HCT116 (cell line): ENCODE data around the gene TEP1. TPM values are rescaled to one million over a fixed set of nuclear protein-coding genes. Genes with fewer than 3 reads are reported as not detected.

Experiments
- ATAC-seq: fragments of 200-7000 bp; cut with Tn5 transposase; 2 replicates; pipeline ENCODE4 v1.9.1; 2020; ENCODE audit warnings: mild to moderate bottlenecking, moderate library complexity
- BruUV-seq: library from RNA; stranded (reverse); fragments of 400-500 nt; replicated peaks from 2 replicates; lab custom pipeline; 2021; lab: Mats Ljungman, UMichigan
- CTCF ChIA-PET: fragments of 300-600 bp; sonication (Branson Sonifier 250); formaldehyde crosslinking; loops from one replicate; lab custom pipeline; 2021; ENCODE audit warnings: antibody characterized with exemption; lab: Charles Lee
- POLR2A ChIA-PET: fragments of 300-600, 350-600 bp; sonication (Branson Sonifier 250); formaldehyde crosslinking; loops from one replicate; lab custom pipeline; 2021; ENCODE audit warnings: antibody characterized with exemption; lab: Charles Lee
- RAD21 ChIA-PET, 2 experiments: fragments of 300-600 bp; sonication (Branson Sonifier 250); formaldehyde crosslinking; loops; one replicate each; lab custom pipeline; 2023; ENCODE audit warnings: low total read pairs in 2 of 2; ENCODE audit not compliant: uncharacterized antibody in 2 of 2, unreplicated experiment in 2 of 2, low non-redundant PET in 1 of 2; lab: Charles Lee
- DNase-seq: peaks from one replicate; pipeline ENCODE4 v3.0.0-alpha.2; 2010; ENCODE audit warnings: low read depth, low spot score
- H2AFZ ChIP-seq: fragments of 200-600 bp; shearing (Covaris generic), sonication (generic); 2 replicates; pipeline ENCODE4 v1.6.1; 2017; ENCODE audit warnings: low read depth, mixed run types, mixed read lengths, antibody characterized with exemption, low read length; ENCODE audit not compliant: poor library complexity, severe bottlenecking
- H3K27ac ChIP-seq: 2 replicates; pipeline ENCODE4 v1.5.1; 2012; ENCODE audit warnings: low read depth, low read length
- H3K27me3 ChIP-seq: fragments of 200-600 bp; sonication (generic); 2 replicates; pipeline ENCODE4 v1.6.1; 2016; ENCODE audit warnings: mixed run types, low read length, mixed read lengths; ENCODE audit not compliant: insufficient read depth
- H3K36me3 ChIP-seq, 2 experiments: fragments of 200-500 bp in 1 of 2; fragments of 200-600 bp in 1 of 2; sonication (Bioruptor generic) in 1 of 2; sonication (generic) in 1 of 2; 2 replicates each; pipeline versions ENCODE4 v1.5.1 to v1.6.1; 2014 to 2016; ENCODE audit warnings: low read length in 2 of 2, inconsistent platforms in 1 of 2, mixed read lengths in 1 of 2, mixed run types in 1 of 2; ENCODE audit not compliant: insufficient read depth in 2 of 2, control insufficient read depth in 1 of 2
- H3K4me1 ChIP-seq, 2 experiments: fragments of 200-600 bp in 1 of 2; sonication (generic) in 1 of 2; 2 replicates each; pipeline versions ENCODE4 v1.5.1 to v1.6.1; 2012 to 2017; ENCODE audit warnings: low read length in 2 of 2, inconsistent platforms in 1 of 2, mild to moderate bottlenecking in 1 of 2, mixed read lengths in 1 of 2, mixed run types in 1 of 2, moderate library complexity in 1 of 2; ENCODE audit not compliant: insufficient read depth in 2 of 2, control insufficient read depth in 1 of 2
- H3K4me2 ChIP-seq: fragments of 200-600 bp; sonication (generic); 2 replicates; pipeline ENCODE4 v1.6.1; 2017; ENCODE audit warnings: mixed run types, low read length, mixed read lengths
- H3K4me3 ChIP-seq, 2 experiments: fragments of 200-600 bp in 1 of 2; sonication (generic) in 1 of 2; replicated peaks in 1 of 2; 2 replicates each; pipeline ENCODE4 v1.5.1; 2011 to 2016; ENCODE audit warnings: low read length in 2 of 2, control low read depth in 1 of 2, low read depth in 1 of 2, mild to moderate bottlenecking in 1 of 2, mixed read lengths in 1 of 2, mixed run types in 1 of 2
- H3K79me2 ChIP-seq: fragments of 200-600 bp; sonication (generic); 2 replicates; pipeline ENCODE4 v1.6.1; 2017; ENCODE audit warnings: mild to moderate bottlenecking, mixed run types, low read length, moderate library complexity, mixed read lengths; ENCODE audit not compliant: insufficient read depth
- H3K9ac ChIP-seq: fragments of 200-600 bp; sonication (generic); 2 replicates; pipeline ENCODE4 v1.6.1; 2016; ENCODE audit warnings: low read length, mixed read lengths
- H3K9me2 ChIP-seq: fragments of 200-600 bp; sonication (generic), shearing (Covaris generic); 2 replicates; pipeline ENCODE4 v1.6.1; 2017; ENCODE audit warnings: mixed run types, mild to moderate bottlenecking, moderate library complexity; ENCODE audit not compliant: insufficient read depth
- H3K9me3 ChIP-seq, 2 experiments: fragments of 200-500 bp in 1 of 2; fragments of 200-600 bp in 1 of 2; sonication (Bioruptor generic) in 1 of 2; sonication (generic) in 1 of 2; 2 replicates each; pipeline ENCODE4 v1.6.1; 2014 to 2017; ENCODE audit warnings: low read length in 2 of 2, mixed read lengths in 2 of 2, inconsistent platforms in 1 of 2, low read depth in 1 of 2, mild to moderate bottlenecking in 1 of 2, mixed run types in 1 of 2, moderate library complexity in 1 of 2; ENCODE audit not compliant: control insufficient read depth in 1 of 2, insufficient read depth in 1 of 2
- H4K20me1 ChIP-seq: fragments of 200-600 bp; sonication (generic), shearing (Covaris generic); 2 replicates; pipeline ENCODE4 v1.6.1; 2017; ENCODE audit warnings: mixed run types, mild to moderate bottlenecking, moderate library complexity; ENCODE audit not compliant: insufficient read depth
- CBX3 ChIP-seq: IDR thresholded peaks from 2 replicates; pipeline ENCODE4 v1.6.1; 2012; ENCODE audit warnings: low read depth
- CEBPB ChIP-seq: IDR thresholded peaks from 2 replicates; pipeline ENCODE4 v1.6.1; 2012; ENCODE audit warnings: low read depth
- EGR1 ChIP-seq: IDR thresholded peaks from 2 replicates; pipeline ENCODE4 v1.6.1; 2012; ENCODE audit warnings: low read depth
- ELF1 ChIP-seq: IDR thresholded peaks from 2 replicates; pipeline ENCODE4 v1.6.1; 2012; ENCODE audit warnings: low read depth, borderline replicate concordance
- EZH2 ChIP-seq: fragments of 200-600 bp; sonication (generic); IDR thresholded peaks from 2 replicates; pipeline ENCODE4 v1.6.1; 2017; ENCODE audit warnings: antibody characterized with exemption, mixed run types
- EZH2phosphoT487 ChIP-seq: fragments of 200-600 bp; IDR thresholded peaks from 2 replicates; pipeline ENCODE4 v1.6.1; 2018; ENCODE audit warnings: antibody characterized with exemption, borderline replicate concordance
- FOSL1 ChIP-seq: IDR thresholded peaks from 2 replicates; pipeline ENCODE4 v1.6.1; 2012; ENCODE audit warnings: low read depth
- MAX ChIP-seq: IDR thresholded peaks from 2 replicates; pipeline ENCODE4 v1.6.1; 2012
- POLR2AphosphoS5 ChIP-seq: IDR thresholded peaks from 2 replicates; pipeline ENCODE4 v1.6.1; 2011; ENCODE audit warnings: mild to moderate bottlenecking, low read depth, low read length, moderate library complexity
- RAD21 ChIP-seq: IDR thresholded peaks from 2 replicates; pipeline ENCODE4 v1.6.1; 2012; ENCODE audit warnings: low read depth, mild to moderate bottlenecking
- REST ChIP-seq: IDR thresholded peaks from 2 replicates; pipeline ENCODE4 v1.6.1; 2012; ENCODE audit warnings: low read depth
- SIN3A ChIP-seq: IDR thresholded peaks from 2 replicates; pipeline ENCODE4 v1.6.1; 2012; ENCODE audit warnings: low read depth
- SP1 ChIP-seq: IDR thresholded peaks from 2 replicates; pipeline ENCODE4 v1.6.1; 2012; ENCODE audit warnings: low read depth
- SRF ChIP-seq: IDR thresholded peaks from 2 replicates; pipeline ENCODE4 v1.6.1; 2012; ENCODE audit warnings: low read depth
- YY1 ChIP-seq: IDR thresholded peaks from 2 replicates; pipeline ENCODE4 v1.6.1; 2011; ENCODE audit warnings: low read length, low read depth, moderate library complexity, mild to moderate bottlenecking; ENCODE audit not compliant: insufficient replicate concordance; ENCODE audit errors: extremely low read depth
- ZBTB33 ChIP-seq: IDR thresholded peaks from 2 replicates; pipeline ENCODE4 v1.6.1; 2011; ENCODE audit warnings: mild to moderate bottlenecking, low read length, moderate library complexity; ENCODE audit not compliant: insufficient replicate concordance; ENCODE audit errors: extremely low read depth
- ZFX ChIP-seq: fragments of 450-650 bp; IDR thresholded peaks from 2 replicates; pipeline ENCODE4 v1.6.1; 2017
- intact Hi-C: fragments of 100-400 bp; cut with micrococcal nuclease; formaldehyde crosslinking; loops from 2 replicates; pipeline ENCODE4 v1.10.0; 2022
- total RNA-seq: library from RNA; stranded (reverse); gene quantifications from one replicate; pipeline ENCODE4 v1.2.1, GENCODE V29; 2021; ENCODE audit not compliant: unreplicated experiment
- TF ChIP-seq, protein P1 (sequence below): IDR thresholded peaks from 2 replicates; pipeline ENCODE4 v1.6.1; 2012

Gene TEP1
- total RNA-seq, 1 experiment from 2014 or later: 22.4 TPM

DNA sequence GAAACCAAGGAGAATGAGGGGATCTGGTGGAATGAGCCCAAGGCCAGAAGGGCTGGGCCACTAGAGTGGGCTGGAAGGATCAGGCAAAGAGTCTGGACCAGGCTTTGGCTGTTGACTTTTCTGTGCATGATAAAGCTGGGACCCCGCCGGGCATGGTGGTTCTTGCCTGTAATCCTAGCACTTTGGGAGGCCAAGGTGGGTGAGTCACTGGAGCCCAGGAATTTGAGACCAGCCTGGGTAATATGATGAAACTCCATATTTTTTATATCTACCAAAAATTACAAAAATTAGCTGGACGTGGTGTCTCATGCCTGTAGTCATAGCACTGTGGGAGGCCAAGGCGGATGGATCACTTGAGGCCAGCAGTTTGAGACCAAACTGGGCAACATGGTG is 23.1 kb upstream of the TEP1 start:
- TF ChIP-seq SRF (no peak), MAX (no peak), RAD21 (no peak), EZH2phosphoT487 (no peak), CBX3 (no peak), POLR2AphosphoS5 (no peak), EZH2 (no peak), ZFX (no peak), YY1 (no peak), SIN3A (no peak), FOSL1 (no peak), ZBTB33 (no peak), CEBPB (no peak), EGR1 (no peak), REST (no peak), SP1 (no peak), ELF1 (no peak)
- TF ChIP-seq, protein P1, sequence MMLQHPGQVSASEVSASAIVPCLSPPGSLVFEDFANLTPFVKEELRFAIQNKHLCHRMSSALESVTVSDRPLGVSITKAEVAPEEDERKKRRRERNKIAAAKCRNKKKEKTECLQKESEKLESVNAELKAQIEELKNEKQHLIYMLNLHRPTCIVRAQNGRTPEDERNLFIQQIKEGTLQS: no peak

More for the DNA sequence above, 23.1 kb upstream of the TEP1 start:
- CTCF ChIA-PET: no interaction called here
- H3K36me3 ChIP-seq: no peaks in the 10 kb centered on the region
- no peak overlapping the region for H3K27ac ChIP-seq
- no TSS peak for BruUV-seq
- no peak for ATAC-seq
- no peaks in the 10 kb centered on the region for H3K79me2 ChIP-seq
- H3K4me2 ChIP-seq: no peak overlapping the region
- H3K4me1 ChIP-seq: peaks cover 8 to 22% of the 10 kb centered on the region in 2 experiments
- DNase-seq: no peak
- no peaks in the 10 kb centered on the region for H4K20me1 ChIP-seq
- intact Hi-C loops: no loop called here
- H3K9ac ChIP-seq: no peak overlapping the region
- H3K4me3 ChIP-seq: no peak overlapping the region
- POLR2A ChIA-PET: no interaction called here
- no peaks in the 10 kb centered on the region for H3K27me3 ChIP-seq
- RAD21 ChIA-PET: no interaction called here
- H3K9me2 ChIP-seq: no peaks in the 10 kb centered on the region
- H3K9me3 ChIP-seq: no peaks in the 10 kb centered on the region
- H2AFZ ChIP-seq: no peak overlapping the region
